ENCODE data around the gene IER3. TPM values are rescaled to one million over a fixed set of nuclear protein-coding genes. Genes with fewer than 3 reads are reported as not detected.

Gene IER3
- total and polyA plus RNA-seq, 2 of the 8 experiments (the other 6 are each of a cell fraction or from before 2014, with no cell fraction given) = 11.9 to 26.5 TPM

GRCh38 chr6:30717129-30717844, 27.1 kb downstream of the IER3 start, which contains the start of gene MDC1 (continued):
- 0 out of 2 replicates have a peak, but pooled peaks have one; percentile 56 for TF ChIP-seq RXRA (IDR thresholded peaks at IDR 0.05; ENCODE audit: insufficient read depth, low read depth, low read length)
- peak; percentile 60 for TF ChIP-seq ASH2L (IDR thresholded peaks at IDR 0.05; ENCODE audit: low read length)
- no peak for TF ChIP-seq SAP30 (IDR thresholded peaks at IDR 0.05; ENCODE audit: insufficient read depth, insufficient replicate concordance, low read length)
- TF ChIP-seq YY1 (IDR thresholded peaks at IDR 0.05; ENCODE audit: low read depth, low read length) = peak; percentile 95
- no peak for TF ChIP-seq HDAC6 (IDR thresholded peaks at IDR 0.05; ENCODE audit: low read depth, low read length)
- TF ChIP-seq BACH1 (IDR thresholded peaks at IDR 0.05; ENCODE audit: low read length) = peak; percentile 97
- TF ChIP-seq JUND (IDR thresholded peaks at IDR 0.05; ENCODE audit: low read length) = peak; percentile 45; the same call in 1 of the 2 replicates
- no peak for TF ChIP-seq KDM4A (IDR thresholded peaks at IDR 0.05; ENCODE audit: low read depth, low read length, severe bottlenecking)
- TF ChIP-seq, protein P1, sequence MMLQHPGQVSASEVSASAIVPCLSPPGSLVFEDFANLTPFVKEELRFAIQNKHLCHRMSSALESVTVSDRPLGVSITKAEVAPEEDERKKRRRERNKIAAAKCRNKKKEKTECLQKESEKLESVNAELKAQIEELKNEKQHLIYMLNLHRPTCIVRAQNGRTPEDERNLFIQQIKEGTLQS (IDR thresholded peaks at IDR 0.05; ENCODE audit: insufficient read depth, low read depth, low read length) = no peak
- peak; percentile 99 for TF ChIP-seq POLR2AphosphoS5 (IDR thresholded peaks at IDR 0.05; ENCODE audit: low read depth, low read length)
- peak; percentile 66 for TF ChIP-seq NANOG (IDR thresholded peaks at IDR 0.05; ENCODE audit: insufficient read depth, low read depth, low read length, poor library complexity, severe bottlenecking)
- peak; percentile 93 to 95; a peak in 3 of 4 replicates for TF ChIP-seq SIN3A (conservative IDR thresholded peaks at IDR 0.05 in 1 of 2, IDR thresholded peaks at IDR 0.05 in 1 of 2; ENCODE audit: low read depth in 1 of 2, low read length in 2 of 2)
- peak; percentile 52; the same call in 1 of the 2 replicates for TF ChIP-seq TEAD4 (IDR thresholded peaks at IDR 0.05; ENCODE audit: low read depth, low read length)
- peak; percentile 68 for TF ChIP-seq MAX (IDR thresholded peaks at IDR 0.05)
- 0 out of 2 replicates have a peak, but pooled peaks have one; percentile 42 for TF ChIP-seq KDM5A (IDR thresholded peaks at IDR 0.05; ENCODE audit: low read length)
- no peak for TF ChIP-seq GABPA (IDR thresholded peaks at IDR 0.05; ENCODE audit: borderline replicate concordance, insufficient read depth, low read length)
- peak; percentile 92 for TF ChIP-seq TAF7 (optimal IDR thresholded peaks at IDR 0.05; ENCODE audit: borderline replicate concordance, low read depth, low read length)
- TF ChIP-seq BRCA1 (IDR thresholded peaks at IDR 0.05; ENCODE audit: low read depth, low read length) = 0 out of 2 replicates have a peak, but pooled peaks have one; percentile 12
